HFF-Myc (cell line): ENCODE data around the gene AP3S2.

Experiments
- DNase-seq: peaks from one replicate; pipeline ENCODE4 v3.0.0-alpha.2; 2011; ENCODE audit warnings: low read depth; ENCODE audit errors: extremely low read depth
- H3K4me3 ChIP-seq: replicated peaks from 2 replicates; pipeline ENCODE4 v1.5.1; 2011; ENCODE audit warnings: low read depth, mild to moderate bottlenecking, control low read depth, low read length
- CTCF ChIP-seq: IDR thresholded peaks from 2 replicates; pipeline ENCODE4 v1.5.1; 2012; ENCODE audit warnings: mild to moderate bottlenecking, low read depth, low read length, control low read depth; ENCODE audit errors: missing control alignments

Gene AP3S2

DNA sequence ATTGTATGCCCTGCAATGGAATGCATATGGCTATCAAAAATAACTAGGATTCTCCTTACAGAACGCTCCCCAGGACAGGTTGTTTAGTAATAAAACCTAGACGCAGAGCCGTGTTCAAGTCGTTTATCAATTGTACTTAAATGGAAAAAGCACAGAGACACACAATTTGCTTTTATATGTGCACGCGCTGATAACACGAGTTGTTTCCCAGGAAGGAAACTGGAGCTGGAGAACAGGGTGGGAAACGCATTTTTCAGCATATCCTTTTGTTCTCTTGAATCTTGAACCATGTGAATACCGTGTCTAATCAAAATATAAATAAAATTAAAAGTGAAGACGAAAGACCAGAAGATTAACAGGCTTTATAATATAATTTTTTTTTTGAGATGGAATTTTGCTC is 75.5 kb downstream of the AP3S2 start:
- no peak overlapping the region for H3K4me3 ChIP-seq
- TF ChIP-seq CTCF, result no peak
- no peak for DNase-seq

DNA sequence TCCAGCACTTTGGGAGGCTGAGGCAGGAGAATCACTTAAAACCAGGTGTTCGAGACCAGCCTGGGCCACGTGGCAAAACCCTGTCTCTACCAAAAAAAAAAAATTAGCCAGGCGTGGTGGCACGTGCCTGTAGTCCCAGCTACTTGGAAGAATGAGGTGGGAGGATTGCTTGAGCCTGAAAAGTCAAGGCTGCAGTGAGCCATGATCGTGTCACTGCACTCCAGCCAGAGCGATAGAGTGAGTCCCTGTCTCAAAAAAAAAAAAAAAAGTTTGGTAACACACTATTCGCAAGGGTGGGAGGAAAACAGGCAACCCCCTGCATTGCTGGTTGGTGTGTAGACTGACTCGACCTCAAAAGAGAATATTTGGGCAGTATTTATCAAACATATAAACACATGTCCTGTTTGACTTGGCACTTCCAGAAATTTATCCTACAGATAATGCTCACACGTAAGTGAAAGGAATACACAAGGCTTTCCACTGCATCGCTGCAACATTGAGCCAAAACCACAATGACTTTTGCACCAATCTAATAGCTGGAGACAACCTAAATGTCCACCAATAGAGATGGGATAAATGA is 76.0 kb downstream of the AP3S2 start:
- no peak overlapping the region for H3K4me3 ChIP-seq
- DNase-seq, result no peak
- no peak for TF ChIP-seq CTCF

DNA sequence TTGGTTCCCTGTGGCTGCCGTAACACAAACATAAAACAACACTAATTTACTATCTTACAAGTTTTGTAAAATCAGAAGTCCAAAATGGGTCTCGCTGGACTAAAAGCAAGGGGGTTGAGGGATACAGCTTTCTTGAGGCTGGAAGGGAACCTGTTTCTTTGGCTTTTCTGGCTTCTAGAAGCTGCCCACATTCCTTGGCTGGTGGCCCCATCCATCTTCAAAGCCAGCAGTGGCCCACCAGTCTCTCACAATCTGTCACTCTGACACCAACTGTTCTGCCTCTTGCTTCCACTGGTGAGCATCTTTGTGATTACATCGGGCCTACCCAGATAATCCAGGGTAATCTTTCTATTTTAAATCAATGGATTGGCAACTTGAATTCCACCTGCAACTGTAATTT is 78.0 kb downstream of the AP3S2 start:
- no peak overlapping the region for H3K4me3 ChIP-seq
- no peak for DNase-seq
- TF ChIP-seq CTCF, result no peak

- TF ChIP-seq CTCF, result no peak
- no peak for DNase-seq
- peak overlapping the region; percentile 91 for H3K4me3 ChIP-seq
Measured at GRCh38 chr15:89814112-89814742, 79.6 kb downstream of the AP3S2 start.

DNA sequence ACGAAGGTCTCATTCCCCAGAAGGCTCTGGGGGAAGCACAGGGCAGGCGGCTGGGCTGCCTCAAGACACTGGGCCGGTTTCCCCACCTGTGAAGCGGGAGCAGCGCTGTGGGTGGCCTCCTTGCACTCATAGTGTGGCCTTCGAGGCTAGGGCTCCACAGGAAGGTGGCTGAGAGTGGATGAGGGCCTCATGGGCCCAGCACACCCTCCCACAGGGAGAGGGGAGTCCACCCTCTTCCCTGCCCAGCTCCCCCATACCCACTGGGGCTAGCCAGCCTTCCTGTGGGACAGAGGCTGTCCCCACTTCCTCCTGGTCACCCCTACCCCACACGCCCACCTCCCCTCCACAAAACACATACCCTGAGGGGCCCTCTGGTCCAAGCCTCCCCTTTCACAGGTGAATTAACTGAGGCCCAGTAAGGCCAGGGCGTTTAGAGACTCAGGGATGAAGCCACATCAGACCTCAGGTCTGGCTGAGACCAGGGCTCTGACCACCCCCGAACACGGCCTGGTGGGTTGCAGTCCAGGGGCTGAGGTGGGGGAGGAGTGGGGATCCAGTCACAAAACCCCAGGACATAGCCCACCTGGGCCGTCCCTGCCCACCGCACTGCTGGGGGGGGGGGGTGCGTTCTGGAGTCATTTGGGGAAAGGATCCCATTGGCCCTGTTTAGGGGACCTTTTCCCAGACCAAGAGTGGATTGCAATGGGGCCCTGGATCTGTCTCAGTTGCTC is 80.2 kb downstream of the AP3S2 start:
- peak overlapping the region; percentile 91 for H3K4me3 ChIP-seq
- TF ChIP-seq CTCF, result no peak
- DNase-seq, result no peak

- no peak for DNase-seq
- peak overlapping the region; percentile 91 for H3K4me3 ChIP-seq
- TF ChIP-seq CTCF, result no peak
Measured at GRCh38 chr15:89812847-89813320, 80.9 kb downstream of the AP3S2 start.
